ENCODE data around the gene GFOD1. TPM values are rescaled to one million over a fixed set of nuclear protein-coding genes. Genes with fewer than 3 reads are reported as not detected.
A peak's percentile ranks its signal among the peaks of the same experiment; 100 is the strongest.
"Not testable (repeated sequence)": the region's sequence is repeated elsewhere in the genome, so short reads cannot be mapped to it uniquely, and the experiment has no call there.

Gene GFOD1
- total RNA-seq, 1 donor from 2014 or later: 2.2 TPM

- H3K4me3 ChIP-seq (ENCODE audit: low read depth, low read length): no peak overlapping the region
- TF ChIP-seq, protein P1, sequence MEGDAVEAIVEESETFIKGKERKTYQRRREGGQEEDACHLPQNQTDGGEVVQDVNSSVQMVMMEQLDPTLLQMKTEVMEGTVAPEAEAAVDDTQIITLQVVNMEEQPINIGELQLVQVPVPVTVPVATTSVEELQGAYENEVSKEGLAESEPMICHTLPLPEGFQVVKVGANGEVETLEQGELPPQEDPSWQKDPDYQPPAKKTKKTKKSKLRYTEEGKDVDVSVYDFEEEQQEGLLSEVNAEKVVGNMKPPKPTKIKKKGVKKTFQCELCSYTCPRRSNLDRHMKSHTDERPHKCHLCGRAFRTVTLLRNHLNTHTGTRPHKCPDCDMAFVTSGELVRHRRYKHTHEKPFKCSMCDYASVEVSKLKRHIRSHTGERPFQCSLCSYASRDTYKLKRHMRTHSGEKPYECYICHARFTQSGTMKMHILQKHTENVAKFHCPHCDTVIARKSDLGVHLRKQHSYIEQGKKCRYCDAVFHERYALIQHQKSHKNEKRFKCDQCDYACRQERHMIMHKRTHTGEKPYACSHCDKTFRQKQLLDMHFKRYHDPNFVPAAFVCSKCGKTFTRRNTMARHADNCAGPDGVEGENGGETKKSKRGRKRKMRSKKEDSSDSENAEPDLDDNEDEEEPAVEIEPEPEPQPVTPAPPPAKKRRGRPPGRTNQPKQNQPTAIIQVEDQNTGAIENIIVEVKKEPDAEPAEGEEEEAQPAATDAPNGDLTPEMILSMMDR (conservative IDR thresholded peaks at IDR 0.05; ENCODE audit: low read depth, low read length): no peak
- DNase-seq (ENCODE audit: low read depth): no peak
Measured at GRCh38 chr6:13390658-13391057, 96.7 kb downstream of the GFOD1 start.

DNA sequence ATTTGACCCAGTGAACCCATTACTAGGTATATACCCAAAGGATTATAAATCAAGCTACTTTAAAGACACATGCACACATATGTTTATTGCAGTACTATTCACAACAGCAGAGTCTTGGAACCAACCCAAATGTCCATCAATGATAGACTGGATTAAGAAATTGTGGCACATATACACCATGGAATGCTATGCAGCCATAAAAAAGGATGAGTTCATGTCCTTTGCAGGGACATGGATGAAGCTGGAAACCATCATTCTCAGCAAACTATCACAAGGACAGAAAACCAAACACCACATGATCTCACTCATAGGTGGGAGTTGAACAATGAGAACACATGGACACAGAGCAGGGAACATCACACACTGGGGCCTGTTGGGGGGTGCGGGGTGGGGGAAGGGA is 98.2 kb downstream of the GFOD1 start:
- DNase-seq (ENCODE audit: low read depth); H3K4me3 ChIP-seq (ENCODE audit: low read depth, low read length): not testable (repeated sequence)

DNA sequence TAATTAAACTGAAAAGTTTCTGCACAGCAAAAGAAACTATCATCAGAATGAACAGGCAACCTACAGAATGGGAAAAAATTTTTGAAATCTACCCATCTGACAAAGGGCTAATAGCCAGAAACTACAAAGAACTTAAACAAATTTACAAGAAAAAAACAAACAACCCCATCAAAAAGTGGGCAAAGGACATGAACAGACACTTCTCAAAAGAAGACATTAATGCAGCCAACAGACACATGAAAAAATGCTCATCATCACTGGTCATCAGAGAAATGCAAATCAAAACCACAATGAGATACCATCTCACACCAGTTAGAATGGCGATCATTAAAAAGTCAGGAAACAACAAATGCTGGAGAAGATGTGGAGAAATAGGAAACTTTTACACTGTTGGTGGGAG is 98.6 kb downstream of the GFOD1 start:
- DNase-seq (ENCODE audit: low read depth); H3K4me3 ChIP-seq (ENCODE audit: low read depth, low read length): not testable (repeated sequence)

GRCh38 chr6:13384966-13385365 is 102.4 kb downstream of the GFOD1 start:
- H3K4me3 ChIP-seq (ENCODE audit: low read depth, low read length): no peak overlapping the region
- TF ChIP-seq, protein P1 (conservative IDR thresholded peaks at IDR 0.05; ENCODE audit: low read depth, low read length): no peak
- no peak for DNase-seq (ENCODE audit: low read depth)

GRCh38 chr6:13384506-13384905 is 102.9 kb downstream of the GFOD1 start:
- no peak for DNase-seq (ENCODE audit: low read depth)
- TF ChIP-seq, protein P1 (conservative IDR thresholded peaks at IDR 0.05; ENCODE audit: low read depth, low read length): no peak

GRCh38 chr6:13383328-13384163 is 103.9 kb downstream of the GFOD1 start:
- DNase-seq (ENCODE audit: low read depth): no peak
- TF ChIP-seq, protein P1 (conservative IDR thresholded peaks at IDR 0.05; ENCODE audit: low read depth, low read length): peak; percentile 52
- no peak overlapping the region for H3K4me3 ChIP-seq (ENCODE audit: low read depth, low read length)

More at GRCh38 chr6:13384506-13384905, 102.9 kb downstream of the GFOD1 start:
- H3K4me3 ChIP-seq (ENCODE audit: low read depth, low read length): no peak overlapping the region

DNA sequence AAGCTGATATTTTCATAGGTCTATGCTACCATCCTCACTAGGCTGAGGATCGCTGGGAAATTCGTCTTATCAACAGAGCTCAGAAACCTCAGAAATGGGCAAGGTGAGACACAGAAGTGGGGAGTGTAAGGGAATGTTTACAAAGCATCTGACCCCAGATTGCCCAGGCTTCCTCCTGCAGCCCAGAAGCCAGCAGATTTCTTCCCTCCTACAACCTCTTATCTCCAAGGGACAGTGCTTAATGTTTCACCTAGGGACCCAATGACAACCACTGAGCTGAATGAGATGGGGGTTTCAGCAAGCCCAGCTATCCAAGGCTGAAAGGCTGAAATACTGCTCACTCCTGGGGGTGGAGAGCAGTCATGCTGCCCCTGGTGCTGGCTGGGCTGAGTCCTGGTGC is 106.6 kb downstream of the GFOD1 start:
- TF ChIP-seq, protein P1 (conservative IDR thresholded peaks at IDR 0.05; ENCODE audit: low read depth, low read length): no peak
- no peak for DNase-seq (ENCODE audit: low read depth)

More for the DNA sequence above, 106.6 kb downstream of the GFOD1 start:
- no peak overlapping the region for H3K4me3 ChIP-seq (ENCODE audit: low read depth, low read length)
